ENCODE data around the gene APMAP. TPM values are rescaled to one million over a fixed set of nuclear protein-coding genes. Genes with fewer than 3 reads are reported as not detected.

APMAP gene
- 75.8 and 96.0 TPM in 2 replicates for total RNA-seq

DNA sequence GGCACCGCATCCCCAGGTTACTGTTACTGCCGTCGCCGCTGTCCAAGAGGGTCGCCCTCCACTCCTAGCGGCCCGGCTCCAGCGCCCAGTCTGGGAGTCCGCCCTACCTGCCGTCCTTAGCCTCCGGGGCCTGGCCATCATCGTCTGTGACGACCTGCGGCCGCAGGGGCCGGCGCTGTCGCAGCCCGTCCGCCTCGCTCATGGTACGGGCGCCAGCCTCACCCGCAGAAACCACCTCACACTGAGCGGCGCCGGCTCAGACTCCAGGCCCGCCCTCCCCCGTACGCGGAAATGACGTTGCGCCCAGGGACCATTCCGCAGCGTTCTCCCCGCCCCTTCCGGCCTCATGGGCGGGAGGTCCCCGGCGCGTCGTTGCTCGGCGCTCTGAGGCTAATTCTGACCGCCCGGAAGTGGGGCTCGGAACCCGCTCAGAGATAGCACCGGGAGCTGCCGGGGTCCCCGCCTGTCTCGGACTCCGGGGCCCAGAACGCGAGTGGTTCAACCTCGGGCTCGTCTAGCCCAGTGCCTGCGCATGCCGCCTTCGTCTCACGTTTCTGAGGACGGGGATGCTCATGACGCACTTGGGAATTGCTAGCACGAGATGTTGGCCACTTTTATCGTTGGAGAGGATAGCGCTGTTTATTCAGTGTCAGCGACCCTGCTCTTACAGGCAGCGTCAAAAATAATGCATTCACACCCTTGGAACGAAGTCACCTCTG, at the start of gene APMAP:
Gene APMAP, minus strand, starts transcription at position 265 of the 719 bp plus-strand sequence. Its CDS starts 63 bp downstream, at position 202.

GRCh38 chr20:24948939-24949679, 43.4 kb downstream of the APMAP start, which contains the start of gene CST7:
Gene CST7, plus strand, starts transcription at chr20:24949269. Its CDS starts 237 bp downstream, at chr20:24949506.

Other genes starting within 250 kb of the APMAP start
- gene CST7, start 43.5 kb downstream of the APMAP start, total RNA-seq, result not detected in 2 replicates
- 0.63 and 2.9 TPM in 2 replicates for gene ACSS1, start 65.4 kb upstream of the APMAP start, total RNA-seq
- gene VSX1, start 89.4 kb upstream of the APMAP start, total RNA-seq, result not detected in 2 replicates
- gene ENTPD6, start 203.0 kb upstream of the APMAP start, total RNA-seq, result 54.0 and 57.4 TPM in 2 replicates

All from bronchial smooth muscle cell (primary cell).